ENCODE data around the gene MCM3AP. TPM values are rescaled to one million over a fixed set of nuclear protein-coding genes. Genes with fewer than 3 reads are reported as not detected.

The MCM3AP gene
- total RNA-seq, 1 experiment from 2014 or later: 88.4 TPM

DNA sequence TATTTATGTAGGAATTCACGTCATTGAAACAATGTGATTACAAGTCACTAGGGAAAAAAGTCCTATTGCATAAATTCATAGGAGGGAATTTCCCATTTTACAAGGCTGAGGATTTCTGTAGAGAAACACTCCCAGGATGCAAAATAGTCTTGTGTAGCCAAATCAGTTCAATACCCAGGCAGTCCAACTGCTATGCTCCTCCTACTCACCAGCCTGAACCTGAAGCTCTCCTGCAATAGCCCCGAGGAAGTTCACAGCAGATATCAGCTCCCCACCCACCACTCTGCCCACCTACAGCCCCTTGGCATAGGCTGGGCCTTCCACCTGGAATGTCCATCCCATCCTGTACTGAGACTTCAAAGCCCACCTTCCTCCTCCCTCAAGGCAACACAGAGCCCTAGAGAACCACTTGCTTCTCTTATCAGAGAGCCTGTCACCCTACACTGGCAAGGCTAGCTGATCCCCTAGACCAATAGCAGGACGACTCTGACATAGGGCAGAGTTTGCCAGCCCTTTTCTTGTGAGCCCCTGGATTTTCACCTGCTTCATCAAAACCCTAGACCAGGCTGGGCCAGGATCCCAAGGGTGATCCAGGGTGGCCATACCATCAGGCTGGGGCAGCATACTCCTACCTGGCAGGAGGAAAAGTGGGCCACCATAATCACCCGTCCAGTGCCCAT lies 58.4 kb downstream of the MCM3AP start:
- no peaks in the 10 kb centered on the region for H3K79me2 ChIP-seq (ENCODE audit: insufficient read depth, low read length)
- H3K9me3 ChIP-seq (ENCODE audit: control insufficient read depth in 1 of 2, insufficient read depth in 1 of 2, low read depth in 1 of 2, low read length in 2 of 2): no peaks in the 10 kb centered on the region; a peak in 1 of 4 replicates
- ChIA-PET POLR2A (no interaction called here), CTCF (no interaction called here), RAD21 (ENCODE audit: low non-redundant PET in 1 of 2, low total read pairs in 2 of 2, uncharacterized antibody in 2 of 2, unreplicated experiment in 2 of 2) (no interaction called here)
- H2AFZ ChIP-seq (ENCODE audit: low read depth, low read length, poor library complexity, severe bottlenecking): no peak overlapping the region
- TF ChIP-seq POLR2AphosphoS5 (IDR thresholded peaks at IDR 0.05; ENCODE audit: low read depth, low read length) (no peak), CEBPB (IDR thresholded peaks at IDR 0.05; ENCODE audit: low read depth) (no peak), TCF7L2 (IDR thresholded peaks at IDR 0.05; ENCODE audit: borderline replicate concordance, extremely low read depth, insufficient read depth, insufficient read length) (no peak), ELF1 (IDR thresholded peaks at IDR 0.05; ENCODE audit: borderline replicate concordance, low read depth) (no peak), CTCF (IDR thresholded peaks at IDR 0.05 in 2 of 3, conservative IDR thresholded peaks at IDR 0.05 in 1 of 3; ENCODE audit: borderline replicate concordance in 1 of 3, insufficient read depth in 1 of 3, low read depth in 2 of 3, low read length in 2 of 3) (no peak), SP1 (IDR thresholded peaks at IDR 0.05; ENCODE audit: low read depth) (no peak), ZNF274 (IDR thresholded peaks at IDR 0.05; ENCODE audit: low read depth, low read length) (no peak), REST (IDR thresholded peaks at IDR 0.05; ENCODE audit: low read depth) (no peak), FOSL1 (IDR thresholded peaks at IDR 0.05; ENCODE audit: low read depth) (no peak), SIN3A (IDR thresholded peaks at IDR 0.05; ENCODE audit: low read depth) (no peak), POLR2A (IDR thresholded peaks at IDR 0.05; ENCODE audit: borderline replicate concordance, extremely low read depth, insufficient read depth, insufficient read length) (no peak), SRF (IDR thresholded peaks at IDR 0.05; ENCODE audit: low read depth) (no peak), ZFX (IDR thresholded peaks at IDR 0.05) (no peak), EZH2phosphoT487 (IDR thresholded peaks at IDR 0.05; ENCODE audit: borderline replicate concordance) (no peak), RAD21 (IDR thresholded peaks at IDR 0.05; ENCODE audit: low read depth) (no peak), EGR1 (IDR thresholded peaks at IDR 0.05; ENCODE audit: low read depth) (no peak)
- TF ChIP-seq, protein P1, sequence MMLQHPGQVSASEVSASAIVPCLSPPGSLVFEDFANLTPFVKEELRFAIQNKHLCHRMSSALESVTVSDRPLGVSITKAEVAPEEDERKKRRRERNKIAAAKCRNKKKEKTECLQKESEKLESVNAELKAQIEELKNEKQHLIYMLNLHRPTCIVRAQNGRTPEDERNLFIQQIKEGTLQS (IDR thresholded peaks at IDR 0.05): no peak
- ATAC-seq (no peak), DNase-seq (ENCODE audit: low read depth, low spot score) (no peak)
- no peaks in the 10 kb centered on the region for H3K9me2 ChIP-seq (ENCODE audit: insufficient read depth)
- H3K27ac ChIP-seq (ENCODE audit: low read depth, low read length): no peak overlapping the region
- no TSS peak for BruUV-seq (replicated peaks)
- peak overlapping the region; percentile 97 for H3K4me2 ChIP-seq (ENCODE audit: low read length)
- H4K20me1 ChIP-seq (ENCODE audit: insufficient read depth): no peaks in the 10 kb centered on the region
- peak overlapping the region in 1 of 2 experiments; percentile 76; a peak in 2 of 4 replicates for H3K4me3 ChIP-seq (replicated peaks in 1 of 2; ENCODE audit: low read depth in 1 of 2, low read length in 2 of 2)
- 0 out of 4 replicates have a peak, but pooled peaks cover 0 to 6% of the 10 kb centered on the region in 2 experiments for H3K36me3 ChIP-seq (ENCODE audit: control insufficient read depth in 1 of 2, insufficient read depth in 2 of 2, low read length in 2 of 2)
- intact Hi-C loops (cut with micrococcal nuclease): loop anchor here (5.0 kb wide), 1 partner anchor 85 kb away; no protein-coding TSS in a partner anchor
- no peaks in the 10 kb centered on the region for H3K27me3 ChIP-seq (ENCODE audit: insufficient read depth, low read length)
- H3K4me1 ChIP-seq (ENCODE audit: control insufficient read depth in 1 of 2, insufficient read depth in 2 of 2, low read length in 2 of 2): peaks cover 15 to 29% of the 10 kb centered on the region in 2 experiments
- H3K9ac ChIP-seq (ENCODE audit: low read length): no peak overlapping the region
